ENCODE results near the gene NDRG4.

Gene NDRG4

GRCh38 chr16:58509256-58510096, 9.5 kb downstream of the NDRG4 start:
- DNase-seq (ENCODE audit: low spot score) = no peak

GRCh38 chr16:58510097-58510775, 10.3 kb downstream of the NDRG4 start:
- no peak for DNase-seq (ENCODE audit: low spot score)

GRCh38 chr16:58510776-58511628, 11.1 kb downstream of the NDRG4 start:
- DNase-seq (ENCODE audit: low spot score) = no peak

GRCh38 chr16:58511933-58512815, 12.2 kb downstream of the NDRG4 start:
- peak; percentile 46 for DNase-seq (ENCODE audit: low spot score)

GRCh38 chr16:58513874-58514273, 13.9 kb downstream of the NDRG4 start:
- no peak for DNase-seq (ENCODE audit: low spot score)

GRCh38 chr16:58515125-58515870, 15.4 kb downstream of the NDRG4 start, which contains the start of gene SETD6:
Gene SETD6, plus strand, starts transcription at chr16:58515517. Its CDS starts 21 bp downstream, at chr16:58515538.
- peak; percentile 79 for DNase-seq (ENCODE audit: low spot score)

- no peak for DNase-seq (ENCODE audit: low spot score)
Measured at GRCh38 chr16:58515871-58516767, 16.2 kb downstream of the NDRG4 start.

GRCh38 chr16:58516768-58517107, 16.8 kb downstream of the NDRG4 start:
- DNase-seq (ENCODE audit: low spot score) = no peak

- no peak for DNase-seq (ENCODE audit: low spot score)
Measured at GRCh38 chr16:58518083-58518979, 18.4 kb downstream of the NDRG4 start.

GRCh38 chr16:58518980-58519368, 19.0 kb downstream of the NDRG4 start:
- DNase-seq (ENCODE audit: low spot score) = no peak

GRCh38 chr16:58519707-58520106, 19.8 kb downstream of the NDRG4 start:
- no peak for DNase-seq (ENCODE audit: low spot score)

- DNase-seq (ENCODE audit: low spot score) = no peak
Measured at GRCh38 chr16:58530179-58530578, 30.2 kb downstream of the NDRG4 start.

GRCh38 chr16:58532414-58532813, 32.5 kb downstream of the NDRG4 start:
- DNase-seq (ENCODE audit: low spot score) = no peak

GRCh38 chr16:58533751-58534470, 34.0 kb downstream of the NDRG4 start:
- no peak for DNase-seq (ENCODE audit: low spot score)

GRCh38 chr16:58535100-58535499, 35.2 kb downstream of the NDRG4 start:
- DNase-seq (ENCODE audit: low spot score) = no peak

GRCh38 chr16:58536278-58536677, 36.3 kb downstream of the NDRG4 start:
- DNase-seq (ENCODE audit: low spot score) = no peak

GRCh38 chr16:58537124-58537906, 37.4 kb downstream of the NDRG4 start:
- DNase-seq (ENCODE audit: low spot score) = no peak

All from pons (tissue), 1 donor.